K562 (cell line): Measurements from ENCODE around the gene SMIM35. TPM values are rescaled to one million over a fixed set of nuclear protein-coding genes. Genes with fewer than 3 reads are reported as not detected.

ENCODE experiments used
- ASH1L ChIP-seq: fragments of 450-650 bp; IDR thresholded peaks from 2 replicates; pipeline ENCODE4 v1.6.1; 2018; ENCODE audit warnings: borderline replicate concordance, mild to moderate bottlenecking, low read depth; ENCODE audit not compliant: partially characterized antibody
- CREB3 ChIP-seq: fragments of 450-650 bp; conservative IDR thresholded peaks from 2 replicates; pipeline ENCODE4 v1.6.1; 2016; ENCODE audit warnings: missing genetic modification characterization, low read depth, mild to moderate bottlenecking, missing compliant biosample characterization, moderate library complexity
- CREB5 ChIP-seq: fragments of 250-450 bp; sonication (Bioruptor Pico); IDR thresholded peaks from 2 replicates; pipeline ENCODE4 v1.5.0; 2020; ENCODE audit warnings: mild to moderate bottlenecking
- HCFC1 ChIP-seq: IDR thresholded peaks from 2 replicates; pipeline ENCODE4 v1.6.1; 2012; ENCODE audit warnings: low read depth, low read length, improper control_type of control experiment
- MED1 ChIP-seq: sonication (generic); formaldehyde crosslinking; IDR thresholded peaks from 2 replicates; pipeline ENCODE4 v1.8.1; 2023; ENCODE audit warnings: missing genetic modification reagents, borderline replicate concordance
- MEF2A ChIP-seq: IDR thresholded peaks from 2 replicates; pipeline ENCODE4 v1.6.1; 2011; ENCODE audit warnings: low read depth, mild to moderate bottlenecking, low read length, moderate library complexity; ENCODE audit not compliant: control insufficient read depth
- RBM34 ChIP-seq: fragments of 200-400 bp; formaldehyde crosslinking; IDR thresholded peaks from 2 replicates; pipeline ENCODE4 v1.6.1; 2018; ENCODE audit warnings: low read length, borderline replicate concordance; ENCODE audit not compliant: insufficient read depth
- RREB1 ChIP-seq: fragments of 250-450 bp; sonication (Bioruptor Pico); IDR thresholded peaks from 2 replicates; pipeline ENCODE4 v1.4.0; 2020
- STAT5B ChIP-seq: fragments of 250-450 bp; sonication (Bioruptor Pico); IDR thresholded peaks from 2 replicates; pipeline ENCODE4 v1.8.0; 2021; ENCODE audit warnings: mild to moderate bottlenecking, inconsistent platforms
- TCF15 ChIP-seq: fragments of 250-450 bp; sonication (Bioruptor Pico); IDR thresholded peaks from 2 replicates; pipeline ENCODE4 v1.8.0; 2022; ENCODE audit warnings: moderate library complexity, mild to moderate bottlenecking, inconsistent platforms
- TGIF2 ChIP-seq: sonication (generic); formaldehyde crosslinking; IDR thresholded peaks from 2 replicates; pipeline ENCODE4 v1.8.1; 2022; ENCODE audit warnings: mild to moderate bottlenecking, missing genetic modification reagents, moderate library complexity
- U2AF1 ChIP-seq: fragments of 200-400 bp; formaldehyde crosslinking; optimal IDR thresholded peaks from 2 replicates; pipeline ENCODE3; 2017; ENCODE audit warnings: mild to moderate bottlenecking, low read depth, low read length, moderate library complexity
- U2AF2 ChIP-seq: fragments of 200-400 bp; formaldehyde crosslinking; optimal IDR thresholded peaks from 2 replicates; pipeline ENCODE3; 2017; ENCODE audit warnings: low read depth, mild to moderate bottlenecking, low read length
- ZNF398 ChIP-seq: fragments of 250-450 bp; sonication (Bioruptor Pico); IDR thresholded peaks from 2 replicates; pipeline ENCODE4 v1.8.0; 2021; ENCODE audit warnings: moderate library complexity, mild to moderate bottlenecking, inconsistent platforms
- ZNF57 ChIP-seq: fragments of 450-650 bp; formaldehyde crosslinking; IDR thresholded peaks from 2 replicates; pipeline ENCODE4 v1.4.0; 2020; ENCODE audit warnings: mild to moderate bottlenecking, moderate library complexity
- ZNF77 ChIP-seq: fragments of 250-450 bp; sonication (Bioruptor Pico); IDR thresholded peaks from 2 replicates; pipeline ENCODE4 v1.5.0; 2020
- ZZZ3 ChIP-seq: fragments of 450-650 bp; IDR thresholded peaks from 2 replicates; pipeline ENCODE4 v1.6.1; 2016; ENCODE audit warnings: antibody characterized with exemption, mild to moderate bottlenecking, moderate library complexity
- polyA plus RNA-seq, 8 experiments: library from polyadenylated mRNA; depleted of rRNA in 4 of 8; stranded (reverse) in 5 of 8; unstranded in 3 of 8; fragments of >200 nt; fragmentation: Nextera tagmentation in 2 of 8; fragmentation: Illumina TruSeq in 1 of 8; extraction: Ambion mirVana in 2 of 8; extraction: Trizol in 1 of 8; gene quantifications; 2 replicates each; pipeline versions ENCODE4 v1.2.1 to v1.2.3, GENCODE V29; 2011 to 2014; ENCODE audit warnings: inconsistent platforms in 1 of 8, missing spikeins in 1 of 8
- total RNA-seq, 7 experiments: library from RNA; depleted of rRNA in 6 of 7; stranded (reverse); fragments of >200 nt in 6 of 7; fragmentation: Illumina TruSeq in 2 of 7; extraction: Trizol in 2 of 7; gene quantifications; 2 replicates each; pipeline versions ENCODE4 v1.2.1 to v1.2.3, GENCODE V29; 2011 to 2021; ENCODE audit warnings: low replicate concordance in 1 of 7

Gene SMIM35
- total and polyA plus RNA-seq, 9 of the 15 experiments (the other 6 are each of a cell fraction or from before 2014, with no cell fraction given) = 0.03 TPM; not detected in 7

- no peak for TF ChIP-seq CREB3
- TF ChIP-seq STAT5B = no peak
- no peak for TF ChIP-seq ZNF57 (CRISPR knock-in tag)
- no peak for TF ChIP-seq MEF2A
- no peak for TF ChIP-seq ASH1L
- no peak for TF ChIP-seq TCF15 (CRISPR knock-in tag)
- TF ChIP-seq ZNF398 (CRISPR knock-in tag) = no peak
- no peak for TF ChIP-seq TGIF2 (CRISPR knock-in tag)
- TF ChIP-seq RREB1 (CRISPR knock-in tag) = no peak
- TF ChIP-seq ZNF77 = no peak
- no peak for TF ChIP-seq U2AF1
- no peak for TF ChIP-seq U2AF2
- no peak for TF ChIP-seq CREB5 (CRISPR knock-in tag)
- TF ChIP-seq ZZZ3 = no peak
- no peak for TF ChIP-seq MED1 (CRISPR knock-in tag)
- no peak for TF ChIP-seq RBM34
- no peak for TF ChIP-seq HCFC1
These were observed 116.3 kb downstream of the SMIM35 start (continued) for GRCh38 chr11:117970400-117971024.
